AG04449 (cell line): ENCODE data around the gene C7orf57.

Source experiments
- CTCF ChIA-PET: fragments of 350-600 bp; formaldehyde crosslinking; extraction: SDS; loops from one replicate; lab custom pipeline; 2021; ENCODE audit warnings: antibody characterized with exemption; lab: Yijun Ruan, JAX
- POLR2A ChIA-PET: fragments of 400-600, 350-600 bp; formaldehyde crosslinking; extraction: SDS; loops from one replicate; lab custom pipeline; 2020; ENCODE audit warnings: antibody characterized with exemption, inconsistent platforms; lab: Yijun Ruan, JAX
- DNase-seq: peaks from one replicate; pipeline ENCODE4 v3.0.0-alpha.2; 2010; ENCODE audit warnings: low read depth, low spot score
- H3K4me3 ChIP-seq: 2 replicates; pipeline ENCODE4 v1.5.1; 2011; ENCODE audit warnings: low read depth, mild to moderate bottlenecking, control low read depth, low read length
- TF ChIP-seq, protein P1 (sequence below): IDR thresholded peaks from one replicate; pipeline ENCODE4 v1.5.1; 2011; ENCODE audit warnings: mild to moderate bottlenecking, moderate library complexity, low read length, control low read depth, inconsistent platforms; ENCODE audit not compliant: insufficient read depth; ENCODE audit errors: missing control alignments

C7orf57 gene

DNA sequence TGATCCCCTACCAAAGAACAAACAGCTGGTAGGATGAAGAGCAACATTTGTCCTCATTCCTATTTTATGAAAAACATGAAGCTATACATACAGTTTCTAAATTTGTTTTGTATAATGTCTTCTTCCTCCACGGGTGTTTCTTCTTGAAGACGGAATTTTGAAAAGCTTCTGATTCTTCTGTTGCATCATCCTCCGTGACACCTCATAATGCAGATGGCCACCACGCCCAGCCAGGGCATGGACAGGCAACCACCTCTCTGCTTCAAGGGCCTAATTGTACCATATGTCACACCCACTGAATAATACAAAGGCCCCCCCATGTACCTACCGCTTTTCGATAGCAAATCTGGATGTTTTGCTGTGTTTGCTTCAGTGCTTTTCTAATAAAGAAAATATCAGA, 6.4 kb upstream of the C7orf57 start, which contains the start of gene SUN3:
SUN3 (minus strand) TSS at position 170 of the 400 bp plus-strand sequence; CDS start at position 1, 169 bp downstream.
- DNase-seq, result no peak
- ChIA-PET POLR2A (no interaction called here), CTCF (interaction anchor here (1.4 kb wide), 1 partner anchor 40 kb away, joined by 3 read pairs; no protein-coding TSS in a partner anchor)
- TF ChIP-seq, protein P1, sequence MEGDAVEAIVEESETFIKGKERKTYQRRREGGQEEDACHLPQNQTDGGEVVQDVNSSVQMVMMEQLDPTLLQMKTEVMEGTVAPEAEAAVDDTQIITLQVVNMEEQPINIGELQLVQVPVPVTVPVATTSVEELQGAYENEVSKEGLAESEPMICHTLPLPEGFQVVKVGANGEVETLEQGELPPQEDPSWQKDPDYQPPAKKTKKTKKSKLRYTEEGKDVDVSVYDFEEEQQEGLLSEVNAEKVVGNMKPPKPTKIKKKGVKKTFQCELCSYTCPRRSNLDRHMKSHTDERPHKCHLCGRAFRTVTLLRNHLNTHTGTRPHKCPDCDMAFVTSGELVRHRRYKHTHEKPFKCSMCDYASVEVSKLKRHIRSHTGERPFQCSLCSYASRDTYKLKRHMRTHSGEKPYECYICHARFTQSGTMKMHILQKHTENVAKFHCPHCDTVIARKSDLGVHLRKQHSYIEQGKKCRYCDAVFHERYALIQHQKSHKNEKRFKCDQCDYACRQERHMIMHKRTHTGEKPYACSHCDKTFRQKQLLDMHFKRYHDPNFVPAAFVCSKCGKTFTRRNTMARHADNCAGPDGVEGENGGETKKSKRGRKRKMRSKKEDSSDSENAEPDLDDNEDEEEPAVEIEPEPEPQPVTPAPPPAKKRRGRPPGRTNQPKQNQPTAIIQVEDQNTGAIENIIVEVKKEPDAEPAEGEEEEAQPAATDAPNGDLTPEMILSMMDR, result no peak
- no peak within 1 kb of the TSS for H3K4me3 ChIP-seq

DNA sequence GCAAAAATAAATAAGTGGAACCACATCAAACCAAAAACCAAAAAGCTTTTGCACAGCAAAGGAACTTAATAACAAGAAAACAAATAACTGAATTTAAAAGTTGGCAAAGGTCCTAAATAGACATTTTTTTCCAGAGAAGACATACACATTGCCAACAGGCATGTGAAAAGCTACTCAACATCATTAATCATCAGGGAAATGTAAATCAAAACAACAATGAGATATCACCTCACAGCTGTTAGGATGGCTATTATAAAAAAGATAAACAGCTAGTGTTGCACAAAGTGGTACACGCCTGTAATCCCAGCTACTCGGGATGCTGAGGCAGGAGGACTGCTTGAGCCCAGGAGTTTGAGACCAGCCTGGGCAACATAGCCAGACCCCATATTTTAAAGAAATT, 4.2 kb upstream of the C7orf57 start:
- DNase-seq, result no peak
- TF ChIP-seq, protein P1, result no peak
- CTCF ChIA-PET, result interaction anchor here (1.4 to 2.0 kb wide), 3 partner anchors 40 to 79 kb away, joined by 3 to 5 read pairs (median 4); no protein-coding TSS in a partner anchor
- POLR2A ChIA-PET, result no interaction called here
- H3K4me3 ChIP-seq, result no peak overlapping the region

DNA sequence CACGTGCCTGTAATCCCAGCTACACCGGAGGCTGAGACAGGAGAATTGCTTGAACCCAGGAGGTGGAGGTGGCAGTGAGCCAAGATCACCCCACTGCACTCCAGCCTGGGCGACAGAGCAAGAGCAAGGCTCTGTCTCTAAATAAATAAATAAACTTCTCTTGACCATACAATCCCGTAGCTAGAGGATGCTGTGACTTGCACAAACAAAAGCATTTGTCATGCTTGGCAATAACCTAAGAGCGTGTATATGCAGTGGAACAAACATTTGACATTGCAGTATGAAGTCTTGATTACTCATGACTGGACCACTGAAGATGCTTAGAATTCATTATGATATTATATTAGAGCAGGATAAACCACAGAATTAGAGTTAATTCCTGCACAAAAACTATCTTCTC, 1.4 kb upstream of the C7orf57 start:
- no peak overlapping the region for H3K4me3 ChIP-seq
- POLR2A ChIA-PET, result no interaction called here
- no peak for DNase-seq
- CTCF ChIA-PET, result no interaction called here
- TF ChIP-seq, protein P1, result no peak

DNA sequence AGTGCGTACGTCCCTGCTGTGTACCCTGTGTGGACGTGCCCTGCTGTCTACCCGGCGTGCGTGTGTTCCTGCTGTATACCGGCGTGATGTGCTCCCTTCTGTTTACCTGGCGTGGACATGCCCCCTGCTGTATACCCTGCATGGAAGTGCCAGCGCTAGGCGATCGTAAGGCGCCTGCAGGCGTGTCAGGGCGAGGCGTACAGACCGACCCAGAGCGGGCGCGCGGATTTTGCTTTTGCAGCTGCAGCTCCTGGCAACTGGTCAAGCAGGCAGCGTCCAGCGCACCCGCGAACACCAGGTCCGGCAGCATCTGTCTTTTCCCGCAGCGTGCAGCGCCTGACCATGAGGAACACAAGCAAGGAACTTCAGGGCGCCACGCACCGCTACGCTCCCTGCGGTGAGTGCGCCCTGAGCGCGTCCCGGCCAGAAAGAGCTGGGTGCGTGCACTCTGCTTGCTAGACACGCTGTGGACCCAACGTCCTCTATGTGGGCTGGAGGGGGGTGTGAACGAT, 680 bp downstream of the C7orf57 start:
- ChIA-PET CTCF (interaction anchor here (0.7 to 1.3 kb wide), 2 partner anchors 12 to 63 kb away, joined by 3 read pairs; no protein-coding TSS in a partner anchor), POLR2A (no interaction called here)
- peak overlapping the region; percentile 64 for H3K4me3 ChIP-seq
- DNase-seq, result no peak
- TF ChIP-seq, protein P1, result no peak

DNA sequence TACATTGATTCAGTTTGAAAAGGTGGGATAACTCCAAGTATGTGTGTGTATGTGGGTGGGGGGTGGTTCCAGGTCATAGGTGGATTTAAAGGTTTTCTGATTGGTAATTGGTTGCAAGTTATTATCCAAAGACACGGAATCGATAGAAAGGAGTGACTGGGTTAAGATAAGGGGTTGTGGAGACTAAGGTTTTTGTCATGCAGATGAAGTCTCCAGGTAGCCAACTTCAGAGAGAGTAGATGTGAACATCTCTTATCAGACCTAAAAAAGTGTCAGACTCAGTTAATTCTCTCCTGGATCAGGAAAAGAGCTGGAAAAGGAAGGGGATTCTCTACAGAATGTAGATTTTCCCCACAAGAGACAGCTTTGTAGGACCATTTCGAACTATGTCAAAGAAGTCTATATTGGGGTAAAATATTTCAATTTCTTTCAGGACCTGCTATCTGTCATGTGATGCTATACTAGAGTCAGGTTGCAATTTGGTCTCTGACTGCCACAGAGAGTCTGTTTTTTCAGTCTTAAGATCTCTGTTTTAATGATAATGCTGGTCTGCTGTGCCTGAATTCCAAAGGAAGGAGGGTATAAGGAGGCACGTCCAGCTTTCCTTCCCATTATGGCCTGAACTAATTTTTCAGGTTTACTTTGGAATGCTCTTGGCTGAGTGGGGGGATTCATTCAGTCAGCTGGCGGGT, 3.6 kb downstream of the C7orf57 start:
- TF ChIP-seq, protein P1, result no peak
- no peak overlapping the region for H3K4me3 ChIP-seq
- no peak for DNase-seq
- CTCF ChIA-PET, result interaction anchor here (1.5 kb wide), 1 partner anchor 8 kb away, joined by 3 read pairs; no protein-coding TSS in a partner anchor
- POLR2A ChIA-PET, result no interaction called here
